IMR-90 (cell line): Measurements from ENCODE around the gene LILRA6.
"Not testable (repeated sequence)": the region's sequence is repeated elsewhere in the genome, so short reads cannot be mapped to it uniquely, and the experiment has no call there.

Experiments used
- BHLHE40 ChIP-seq: fragments of 150-350 bp; IDR thresholded peaks from 2 replicates; pipeline ENCODE4 v1.6.1; 2016; ENCODE audit warnings: mild to moderate bottlenecking, low read depth, low read length
- CHD1 ChIP-seq: IDR thresholded peaks from 2 replicates; pipeline ENCODE4 v1.6.1; 2012; ENCODE audit warnings: low read depth, low read length, improper control_type of control experiment
- NFE2L2 ChIP-seq: fragments of 150-350 bp; IDR thresholded peaks from 2 replicates; pipeline ENCODE4 v1.6.1; 2016; ENCODE audit warnings: low read depth, mild to moderate bottlenecking, low read length
- POLR2A ChIP-seq: IDR thresholded peaks from 2 replicates; pipeline ENCODE4 v1.6.1; 2012; ENCODE audit warnings: mild to moderate bottlenecking, low read depth, low read length
- RAD21 ChIP-seq: IDR thresholded peaks from 2 replicates; pipeline ENCODE4 v1.6.1; 2012; ENCODE audit warnings: low read length, improper control_type of control experiment
- RFX5 ChIP-seq: IDR thresholded peaks from 2 replicates; pipeline ENCODE4 v1.8.0; 2012; ENCODE audit warnings: low read depth, mild to moderate bottlenecking, low read length, moderate library complexity
- TF ChIP-seq, protein P1 (sequence below): conservative IDR thresholded peaks from 2 replicates; pipeline ENCODE4 v1.5.1; 2012; ENCODE audit warnings: mild to moderate bottlenecking, low read depth, low read length, improper control_type of control experiment

DNA sequence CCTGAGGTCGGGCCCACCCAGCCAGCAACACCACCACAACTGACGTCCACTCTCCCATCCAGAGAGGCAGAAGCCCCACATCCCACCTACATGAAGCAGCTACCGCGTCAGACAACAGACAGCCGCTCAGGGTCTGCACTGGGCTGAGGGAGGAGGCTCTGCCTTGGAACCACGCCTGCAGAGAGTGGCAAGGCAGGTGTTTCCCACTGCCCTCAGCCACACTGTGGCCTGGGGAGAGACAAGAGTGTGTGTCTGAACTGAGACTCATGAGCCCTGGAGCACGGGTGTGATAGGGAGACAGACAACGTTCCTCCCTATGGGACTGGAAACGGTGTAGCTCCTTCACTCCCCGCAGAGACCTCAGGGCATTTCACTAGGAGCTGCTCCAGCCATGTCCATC, 43.7 kb upstream of the LILRA6 start:
- TF ChIP-seq, protein P1, sequence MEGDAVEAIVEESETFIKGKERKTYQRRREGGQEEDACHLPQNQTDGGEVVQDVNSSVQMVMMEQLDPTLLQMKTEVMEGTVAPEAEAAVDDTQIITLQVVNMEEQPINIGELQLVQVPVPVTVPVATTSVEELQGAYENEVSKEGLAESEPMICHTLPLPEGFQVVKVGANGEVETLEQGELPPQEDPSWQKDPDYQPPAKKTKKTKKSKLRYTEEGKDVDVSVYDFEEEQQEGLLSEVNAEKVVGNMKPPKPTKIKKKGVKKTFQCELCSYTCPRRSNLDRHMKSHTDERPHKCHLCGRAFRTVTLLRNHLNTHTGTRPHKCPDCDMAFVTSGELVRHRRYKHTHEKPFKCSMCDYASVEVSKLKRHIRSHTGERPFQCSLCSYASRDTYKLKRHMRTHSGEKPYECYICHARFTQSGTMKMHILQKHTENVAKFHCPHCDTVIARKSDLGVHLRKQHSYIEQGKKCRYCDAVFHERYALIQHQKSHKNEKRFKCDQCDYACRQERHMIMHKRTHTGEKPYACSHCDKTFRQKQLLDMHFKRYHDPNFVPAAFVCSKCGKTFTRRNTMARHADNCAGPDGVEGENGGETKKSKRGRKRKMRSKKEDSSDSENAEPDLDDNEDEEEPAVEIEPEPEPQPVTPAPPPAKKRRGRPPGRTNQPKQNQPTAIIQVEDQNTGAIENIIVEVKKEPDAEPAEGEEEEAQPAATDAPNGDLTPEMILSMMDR: not testable (repeated sequence)
- TF ChIP-seq POLR2A, RFX5, RAD21, CHD1, NFE2L2, BHLHE40: not testable (repeated sequence)
